ENCODE measurements around the gene VASN.

Gene VASN

GRCh38 chr16:4350787-4351659 is 20.6 kb upstream of the VASN start, which contains the start of gene PAM16:
PAM16 (minus strand) TSS chr16:4351321; CDS start chr16:4351234, 87 bp downstream.
- Histone ChIP-seq H3K4me3 (ENCODE audit: low read length) (peak within 1 kb of the TSS; percentile 77), H3K27ac (ENCODE audit: low read length) (peak within 1 kb of the TSS; percentile 33), H3K9ac (ENCODE audit: low read length) (peak within 1 kb of the TSS; percentile 66), H3K4me1 (ENCODE audit: low read length) (0 out of 2 replicates have a peak, but pooled peaks cover 4% of the 10 kb centered on the region), H3K4me2 (ENCODE audit: low read depth, low read length) (peak within 1 kb of the TSS; percentile 49), H3K79me2 (ENCODE audit: low read length) (peaks cover 42% of the 10 kb centered on the region), H3K9me2 (replicated peaks; ENCODE audit: insufficient read depth, low read length) (no peaks in the 10 kb centered on the region), H4K20me1 (ENCODE audit: insufficient read depth, low read length) (no peaks in the 10 kb centered on the region), H2AFZ (ENCODE audit: low read length) (peak within 1 kb of the TSS; percentile 31), H3K36me3 (replicated peaks; ENCODE audit: insufficient read depth, low read length) (no peaks in the 10 kb centered on the region), H3K27me3 (replicated peaks; ENCODE audit: insufficient read depth, low read length) (no peaks in the 10 kb centered on the region), H3K9me3 (replicated peaks; ENCODE audit: insufficient read depth, low read length) (no peaks in the 10 kb centered on the region), H3F3A (ENCODE audit: insufficient read depth, low read length) (peaks cover 26% of the 10 kb centered on the region)
- DNase-seq = peak; percentile 95
- TF ChIP-seq EZH2 (optimal IDR thresholded peaks at IDR 0.05; ENCODE audit: low read depth, low read length) (no peak), EZH2phosphoT487 (IDR thresholded peaks at IDR 0.05; ENCODE audit: low read length) (no peak), CTCF (IDR thresholded peaks at IDR 0.05; ENCODE audit: low read length) (no peak)

GRCh38 chr16:4351880-4352279 is 19.8 kb upstream of the VASN start:
- peaks cover 38% of the 10 kb centered on the region for H3K79me2 ChIP-seq (ENCODE audit: low read length)
- H3K9me2 ChIP-seq (replicated peaks; ENCODE audit: insufficient read depth, low read length) = no peaks in the 10 kb centered on the region
- no peak overlapping the region for H3K4me3 ChIP-seq (ENCODE audit: low read length)
- no peak overlapping the region for H2AFZ ChIP-seq (ENCODE audit: low read length)
- DNase-seq = no peak
- TF ChIP-seq CTCF (IDR thresholded peaks at IDR 0.05; ENCODE audit: low read length) (no peak), EZH2 (optimal IDR thresholded peaks at IDR 0.05; ENCODE audit: low read depth, low read length) (no peak), EZH2phosphoT487 (IDR thresholded peaks at IDR 0.05; ENCODE audit: low read length) (no peak)
- no peaks in the 10 kb centered on the region for H3K27me3 ChIP-seq (replicated peaks; ENCODE audit: insufficient read depth, low read length)
- peak overlapping the region; percentile 49; the same call in 1 of the 2 replicates for H3K4me2 ChIP-seq (ENCODE audit: low read depth, low read length)
- H3K9ac ChIP-seq (ENCODE audit: low read length) = no peak overlapping the region
- H4K20me1 ChIP-seq (ENCODE audit: insufficient read depth, low read length) = no peaks in the 10 kb centered on the region
- H3F3A ChIP-seq (ENCODE audit: insufficient read depth, low read length) = peaks cover 19% of the 10 kb centered on the region
- 0 out of 2 replicates have a peak, but pooled peaks cover 4% of the 10 kb centered on the region for H3K4me1 ChIP-seq (ENCODE audit: low read length)
- H3K9me3 ChIP-seq (replicated peaks; ENCODE audit: insufficient read depth, low read length) = no peaks in the 10 kb centered on the region
- H3K27ac ChIP-seq (ENCODE audit: low read length) = peak overlapping the region; percentile 16
- no peaks in the 10 kb centered on the region for H3K36me3 ChIP-seq (replicated peaks; ENCODE audit: insufficient read depth, low read length)

GRCh38 chr16:4352843-4353242 is 18.8 kb upstream of the VASN start:
- no peak overlapping the region for H3K27ac ChIP-seq (ENCODE audit: low read length)
- H3K4me1 ChIP-seq (ENCODE audit: low read length) = 0 out of 2 replicates have a peak, but pooled peaks cover 4% of the 10 kb centered on the region
- H3F3A ChIP-seq (ENCODE audit: insufficient read depth, low read length) = peaks cover 19% of the 10 kb centered on the region
- H3K27me3 ChIP-seq (replicated peaks; ENCODE audit: insufficient read depth, low read length) = no peaks in the 10 kb centered on the region
- no peak overlapping the region for H3K4me2 ChIP-seq (ENCODE audit: low read depth, low read length)
- no peaks in the 10 kb centered on the region for H3K36me3 ChIP-seq (replicated peaks; ENCODE audit: insufficient read depth, low read length)
- TF ChIP-seq EZH2 (optimal IDR thresholded peaks at IDR 0.05; ENCODE audit: low read depth, low read length) (no peak), EZH2phosphoT487 (IDR thresholded peaks at IDR 0.05; ENCODE audit: low read length) (no peak), CTCF (IDR thresholded peaks at IDR 0.05; ENCODE audit: low read length) (no peak)
- no peaks in the 10 kb centered on the region for H3K9me2 ChIP-seq (replicated peaks; ENCODE audit: insufficient read depth, low read length)
- no peak overlapping the region for H2AFZ ChIP-seq (ENCODE audit: low read length)
- H3K9ac ChIP-seq (ENCODE audit: low read length) = no peak overlapping the region
- peaks cover 28% of the 10 kb centered on the region for H3K79me2 ChIP-seq (ENCODE audit: low read length)
- no peaks in the 10 kb centered on the region for H3K9me3 ChIP-seq (replicated peaks; ENCODE audit: insufficient read depth, low read length)
- no peaks in the 10 kb centered on the region for H4K20me1 ChIP-seq (ENCODE audit: insufficient read depth, low read length)
- DNase-seq = no peak
- no peak overlapping the region for H3K4me3 ChIP-seq (ENCODE audit: low read length)
